GM21737 (cell line): ENCODE data around the gene DTNB.
A peak's percentile ranks its signal among the peaks of the same experiment; 100 is the strongest.

Experiments used
- ATAC-seq: cut with Tn5 transposase; IDR thresholded peaks from one replicate; pipeline ENCODE4 v1.9.1; 2021; ENCODE audit warnings: mild to moderate bottlenecking, moderate library complexity; ENCODE audit not compliant: unreplicated experiment

The DTNB gene

DNA sequence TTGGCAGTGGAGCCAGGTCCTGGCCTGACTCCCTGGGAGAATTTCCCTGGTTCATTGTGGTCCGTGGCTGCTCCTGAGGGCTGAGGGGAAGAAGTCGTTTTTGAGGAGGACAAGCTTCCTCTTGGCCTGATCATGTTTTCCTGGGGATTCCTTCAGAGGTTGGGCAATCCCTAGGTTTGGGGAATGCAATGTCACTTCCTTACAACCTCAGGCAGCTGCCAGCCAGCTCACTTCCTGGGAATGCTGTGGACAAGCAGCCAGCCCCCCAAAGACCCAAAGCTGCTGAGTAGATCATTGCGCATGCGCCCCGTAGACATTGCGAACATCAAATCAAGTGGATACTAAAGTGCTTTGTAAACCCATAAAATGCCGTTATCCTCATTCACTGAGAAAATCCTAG, 324.0 kb downstream of the DTNB start:
- ATAC-seq, result no peak

DNA sequence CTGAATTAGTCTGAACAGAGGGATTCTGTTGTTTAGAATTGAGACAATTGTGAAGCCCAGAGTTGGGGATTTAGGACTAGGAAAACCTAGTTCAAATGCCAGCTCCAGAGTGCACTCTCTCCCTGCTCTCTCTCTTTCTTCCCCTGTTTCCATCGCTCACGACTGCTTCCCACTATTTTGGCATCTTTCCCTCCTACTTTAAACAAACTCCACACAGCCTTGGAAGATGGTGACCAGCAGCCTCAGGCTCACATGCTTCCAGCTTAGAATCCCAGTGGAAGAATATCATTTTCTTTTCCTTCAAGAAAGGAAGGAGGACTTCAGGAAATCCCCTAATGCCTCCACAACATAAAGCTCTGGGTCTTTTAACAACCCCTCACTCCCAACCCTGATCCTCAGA, 325.5 kb downstream of the DTNB start:
- no peak for ATAC-seq

DNA sequence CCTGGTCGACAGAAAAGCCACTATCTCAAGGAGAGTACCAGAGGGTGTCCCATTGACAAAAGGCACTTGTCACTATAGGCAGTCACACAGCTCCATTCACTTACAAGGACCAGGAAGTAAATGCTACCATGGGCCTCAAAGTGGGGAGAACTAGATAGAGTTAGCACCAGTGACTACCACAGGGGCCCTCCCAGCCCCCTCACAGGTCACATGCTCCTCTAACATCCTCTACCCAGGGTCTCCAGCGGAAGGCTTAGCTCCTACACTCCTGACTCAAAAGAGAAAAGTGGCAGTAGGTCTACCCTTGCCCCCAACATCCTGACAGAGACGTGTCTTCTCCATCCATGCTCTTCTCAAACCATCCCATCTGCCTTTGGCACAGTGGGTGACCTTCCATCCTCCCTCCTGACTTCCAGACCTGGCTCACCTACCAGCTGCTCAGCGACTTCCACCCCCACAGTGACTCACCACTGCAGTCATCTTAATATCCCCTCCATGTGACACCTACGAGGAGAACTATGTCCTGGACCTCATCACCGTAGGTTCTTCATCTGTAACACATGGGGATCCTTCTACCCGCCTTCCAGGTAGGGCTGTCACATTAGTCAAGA, 326.1 kb downstream of the DTNB start:
- no peak for ATAC-seq

DNA sequence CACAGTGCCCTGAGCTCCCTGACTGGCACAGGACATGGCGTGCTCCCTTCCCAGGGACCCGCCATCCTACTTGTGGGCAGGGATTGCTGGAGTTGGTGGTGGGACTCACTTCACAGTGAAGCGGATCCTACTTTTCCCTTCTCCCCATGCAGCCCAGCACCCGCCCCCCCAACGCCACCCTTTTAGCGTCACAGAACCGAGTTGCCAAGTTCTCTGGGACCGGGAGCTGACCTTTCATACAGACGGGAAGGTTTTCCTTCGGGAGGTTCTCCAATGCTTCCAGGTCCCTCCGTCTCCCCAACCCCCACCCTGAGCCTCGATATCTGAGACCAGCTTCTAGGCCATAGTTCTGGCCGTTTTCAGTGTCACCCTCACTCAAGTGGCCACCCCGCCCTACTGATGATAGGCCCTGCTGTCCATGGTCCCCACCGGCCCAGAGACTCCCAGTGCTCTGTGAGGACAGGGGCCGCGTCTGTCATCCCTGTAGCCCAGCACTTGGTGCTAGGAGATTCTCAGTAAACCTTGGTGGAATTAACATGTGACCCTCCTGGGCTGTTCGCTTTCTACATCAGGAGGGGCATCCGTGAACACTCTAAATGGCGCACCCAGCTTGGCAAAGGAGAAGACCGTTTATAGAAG, 330.1 kb downstream of the DTNB start:
- no peak for ATAC-seq

DNA sequence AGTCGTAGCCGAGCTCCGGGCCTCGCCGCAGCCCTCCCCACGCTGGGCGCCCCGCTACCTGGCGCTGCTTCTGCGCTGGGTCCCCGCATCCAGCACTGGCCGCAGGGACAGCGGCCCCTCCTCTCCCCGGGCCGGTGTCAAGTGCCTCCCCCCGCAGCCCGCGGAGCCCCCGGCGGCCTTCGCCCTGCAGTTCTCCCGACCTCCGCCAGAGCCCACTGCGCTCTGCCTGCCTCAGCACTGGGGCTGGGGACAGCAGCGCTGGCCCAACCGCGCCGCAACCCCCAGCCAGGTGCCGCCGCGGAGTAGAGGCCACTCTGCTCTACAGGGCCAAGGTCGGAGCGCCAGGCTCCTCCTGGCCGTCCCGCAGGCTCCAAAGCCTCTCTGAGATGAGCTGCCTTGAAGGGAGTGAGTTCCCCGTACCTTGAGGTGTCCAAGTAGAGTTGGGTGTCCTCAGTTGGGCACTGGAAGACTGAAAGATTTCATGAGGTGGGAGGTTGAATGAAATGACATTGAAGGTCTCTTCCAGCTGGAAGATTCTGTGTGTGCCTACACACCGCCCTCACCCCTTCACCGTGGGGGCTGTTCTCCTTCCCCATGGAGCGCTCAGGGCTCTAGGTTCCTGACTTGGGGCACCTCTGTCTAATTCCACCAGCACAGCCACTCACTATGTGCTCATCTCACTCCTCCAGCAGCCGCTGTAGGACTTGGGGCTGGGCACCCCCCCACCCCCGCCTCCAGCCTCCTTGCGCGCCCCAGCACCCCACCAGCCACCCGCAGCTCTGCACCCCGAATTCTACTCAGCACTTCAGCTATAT, 330.8 kb downstream of the DTNB start:
- ATAC-seq, result peak; percentile 82

DNA sequence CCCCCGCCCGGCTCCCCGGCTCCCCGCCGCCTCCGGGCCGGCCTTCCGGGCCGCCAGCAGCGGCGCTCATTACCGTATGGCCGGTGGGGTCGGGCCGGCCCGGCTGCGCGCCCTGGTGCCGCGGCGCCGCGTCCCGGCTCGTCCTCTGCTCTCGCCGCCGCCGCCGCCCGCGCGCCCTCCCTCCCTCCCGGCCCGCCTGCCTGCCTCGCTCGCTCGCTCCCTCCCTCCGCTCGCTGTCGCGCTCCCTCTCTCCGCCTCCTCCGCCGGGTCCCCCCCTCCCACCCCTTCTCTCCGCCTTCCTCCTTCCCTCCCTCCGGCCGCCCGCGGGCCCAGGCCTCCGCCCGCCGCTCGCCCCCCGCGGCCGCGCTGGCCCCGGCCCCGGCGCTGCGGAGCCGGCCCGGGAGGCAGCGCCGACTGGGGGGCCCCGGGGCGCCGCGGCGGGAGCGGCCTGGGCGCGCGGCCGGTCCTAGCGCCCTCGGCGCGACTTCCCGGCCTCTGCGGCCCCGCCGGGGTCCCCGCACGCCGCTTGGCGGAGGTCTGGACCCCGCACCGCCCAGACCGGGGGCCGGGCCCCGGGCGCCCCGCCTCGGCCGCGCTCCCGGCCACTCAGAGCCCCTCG, 331.5 kb downstream of the DTNB start, which contains the start of gene DNMT3A:
Gene DNMT3A, minus strand, starts transcription at position 173 of the 619 bp plus-strand sequence. CDS start 27,941 bp downstream, outside the sequence.
- ATAC-seq, result peak; percentile 28

DNA sequence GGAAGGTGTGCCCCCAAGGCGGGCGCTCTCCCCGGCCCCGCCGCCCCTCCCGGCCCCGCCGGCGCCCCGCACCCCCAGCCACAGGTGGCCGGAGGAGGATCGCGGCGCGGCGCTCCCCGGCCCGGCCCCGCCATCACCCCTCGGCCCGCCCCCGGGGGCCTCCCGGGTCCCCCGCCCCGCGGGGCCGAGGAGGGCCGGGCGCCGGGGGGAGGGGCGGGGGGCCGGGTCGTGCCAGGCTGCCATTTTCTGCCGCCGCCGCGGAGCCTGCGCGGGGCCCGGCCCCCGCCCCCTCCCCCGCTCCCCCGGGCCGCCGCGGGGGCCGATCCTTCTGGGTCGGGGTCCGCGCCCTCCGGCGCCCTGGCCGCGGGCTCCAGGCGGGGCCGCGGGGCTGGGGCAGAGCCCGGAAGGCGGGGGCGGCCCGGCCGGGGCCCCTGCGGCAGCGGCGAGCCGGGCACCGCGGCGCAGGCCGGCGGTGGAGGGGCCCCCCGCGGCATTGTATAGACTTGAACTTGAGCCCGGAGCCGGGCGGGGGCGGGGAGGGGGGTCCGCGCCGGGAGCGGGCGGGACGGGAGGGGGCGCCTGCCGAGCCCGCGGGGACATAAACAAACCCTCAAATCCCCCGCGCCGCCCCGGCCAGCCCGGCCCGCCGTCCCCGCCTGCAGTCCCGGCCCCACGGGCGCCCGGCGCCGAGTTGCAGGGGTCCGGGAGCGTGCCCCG, 332.2 kb downstream of the DTNB start:
- ATAC-seq, result peak; percentile 12

DNA sequence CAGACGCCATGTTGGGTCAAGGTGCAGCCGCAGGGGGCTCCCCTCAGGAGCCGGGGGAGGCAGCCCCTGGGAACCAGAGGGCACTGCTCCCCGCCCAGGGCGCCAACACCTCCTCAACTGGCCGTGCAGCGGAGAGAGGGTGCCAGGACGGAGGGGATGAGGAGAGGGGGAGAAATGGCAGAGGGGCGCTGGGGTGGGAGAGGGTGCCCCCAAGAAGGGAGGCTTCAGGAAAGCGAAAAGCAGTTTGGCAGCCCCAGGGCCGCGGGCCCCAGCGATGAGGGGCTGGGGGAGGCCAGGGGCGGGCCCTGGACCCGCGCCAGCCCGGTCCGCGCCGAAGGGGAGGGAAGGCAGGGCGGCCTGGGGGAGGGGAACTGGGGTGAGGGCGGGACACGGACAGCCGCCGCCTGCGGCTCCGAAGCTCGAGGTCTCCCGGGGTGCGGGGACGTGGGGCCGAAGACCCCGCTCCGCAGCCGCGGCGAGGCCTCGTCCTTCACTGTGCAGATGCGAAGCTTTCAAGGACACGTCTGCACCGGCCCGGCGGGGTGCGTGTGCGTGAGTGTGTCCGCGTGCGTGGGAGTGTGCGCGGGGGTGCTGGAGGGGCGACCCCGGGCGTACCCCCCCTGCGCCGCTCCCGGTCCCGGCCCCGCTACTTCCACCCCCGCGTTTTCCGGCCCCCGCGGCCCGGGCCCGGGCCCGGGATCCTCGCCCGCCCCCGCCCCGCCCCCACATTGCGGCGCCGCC, 333.0 kb downstream of the DTNB start:
- peak; percentile 3 for ATAC-seq

DNA sequence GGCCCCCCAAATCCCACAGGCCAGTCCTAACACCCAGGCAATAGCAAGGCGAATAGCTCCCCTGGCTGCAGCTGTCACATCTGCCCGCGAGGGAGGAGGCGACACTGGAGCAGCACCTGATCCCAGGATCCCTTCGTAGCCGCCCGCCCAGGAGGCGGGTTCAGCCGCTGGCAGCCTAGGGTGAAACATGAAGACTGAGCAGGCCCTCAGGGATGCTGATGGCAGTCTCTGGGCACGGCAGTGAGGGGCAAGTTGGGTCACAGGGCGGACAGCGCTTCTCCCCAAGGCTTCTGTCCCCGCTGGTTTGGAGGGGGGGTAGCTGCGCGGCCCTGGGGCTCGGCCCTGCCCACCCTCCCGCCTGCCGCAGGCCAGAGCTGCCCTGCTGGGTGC, 333.6 kb downstream of the DTNB start:
- no peak for ATAC-seq

DNA sequence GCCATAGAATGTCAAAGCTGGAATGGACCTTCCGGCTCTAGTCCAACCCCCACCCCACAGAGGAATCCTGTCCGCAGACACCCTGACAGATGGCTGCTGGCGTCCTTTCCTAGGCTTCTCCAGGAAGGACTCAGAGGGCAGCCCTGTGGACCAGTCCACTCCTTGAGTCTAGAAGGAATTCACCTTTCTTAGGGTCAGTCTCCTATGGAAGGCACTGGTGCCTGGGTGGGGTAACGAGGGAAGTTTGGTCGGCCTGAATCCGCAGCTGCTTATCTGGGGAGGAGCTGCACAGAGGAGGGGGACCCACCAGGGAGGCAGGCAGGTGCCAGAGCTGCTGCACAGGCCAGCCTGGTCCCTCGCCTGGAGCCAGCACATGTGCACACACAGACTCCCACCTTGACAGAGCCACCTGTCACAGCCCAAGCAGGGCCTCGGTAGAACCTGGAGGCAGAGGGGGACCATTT, 334.1 kb downstream of the DTNB start:
- ATAC-seq, result no peak

DNA sequence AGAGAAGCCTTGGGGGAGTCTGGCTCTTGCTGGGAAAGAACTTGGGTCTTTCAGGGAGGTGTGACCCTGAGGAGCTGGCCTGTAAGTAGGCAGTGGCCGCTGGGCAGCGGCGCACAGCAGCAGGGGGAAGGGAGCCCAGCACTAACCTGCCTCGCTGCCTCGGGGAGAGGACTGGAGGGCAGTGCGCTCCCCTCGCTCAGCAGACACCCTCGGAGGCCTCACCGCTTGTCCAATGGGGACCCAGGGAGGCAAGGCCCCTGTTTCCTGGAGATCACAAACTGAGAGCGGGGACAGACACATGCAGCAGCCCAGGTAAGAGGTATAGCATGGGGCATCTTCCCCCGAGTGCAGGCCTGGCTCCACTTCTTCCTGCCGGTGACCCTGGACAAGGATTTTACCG, 335.0 kb downstream of the DTNB start:
- ATAC-seq, result no peak

DNA sequence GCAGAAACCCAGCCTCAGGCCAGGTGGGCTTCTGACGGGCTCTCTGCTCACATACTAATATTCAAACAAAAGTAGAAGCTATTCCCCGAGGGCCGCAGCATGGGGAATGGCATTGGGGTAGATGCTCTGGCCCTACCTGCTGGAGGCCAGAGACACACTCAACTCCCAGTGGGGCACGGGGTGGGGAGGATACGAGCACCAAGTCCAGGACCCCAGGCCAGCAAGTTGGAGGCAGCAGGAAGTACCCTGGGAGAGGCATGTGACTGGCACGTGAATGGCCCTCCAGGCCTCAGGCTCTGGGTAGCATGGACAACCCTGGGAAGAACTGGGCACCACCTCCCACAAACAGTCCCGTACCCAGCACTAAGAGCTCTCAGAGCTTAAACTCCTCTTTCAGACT, 335.5 kb downstream of the DTNB start:
- ATAC-seq, result no peak

DNA sequence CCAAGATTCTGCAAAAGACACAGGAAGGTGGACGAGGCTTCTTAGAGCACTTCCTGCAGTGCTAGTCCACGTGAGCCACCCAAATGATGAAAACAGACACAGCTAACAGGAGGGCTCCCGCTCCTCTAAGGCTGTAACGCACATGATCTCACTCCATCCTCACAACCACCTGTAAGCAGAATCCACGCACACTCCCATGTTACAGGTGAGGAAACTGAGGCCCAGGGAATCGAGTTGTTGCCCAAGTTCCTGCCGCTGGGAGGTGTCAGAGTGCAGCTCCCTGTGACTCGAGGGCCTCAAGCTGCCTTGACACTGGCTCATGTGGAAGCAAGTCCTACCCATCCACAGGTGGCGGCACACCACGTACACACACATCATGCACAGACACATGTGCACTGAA, 336.1 kb downstream of the DTNB start:
- no peak for ATAC-seq

DNA sequence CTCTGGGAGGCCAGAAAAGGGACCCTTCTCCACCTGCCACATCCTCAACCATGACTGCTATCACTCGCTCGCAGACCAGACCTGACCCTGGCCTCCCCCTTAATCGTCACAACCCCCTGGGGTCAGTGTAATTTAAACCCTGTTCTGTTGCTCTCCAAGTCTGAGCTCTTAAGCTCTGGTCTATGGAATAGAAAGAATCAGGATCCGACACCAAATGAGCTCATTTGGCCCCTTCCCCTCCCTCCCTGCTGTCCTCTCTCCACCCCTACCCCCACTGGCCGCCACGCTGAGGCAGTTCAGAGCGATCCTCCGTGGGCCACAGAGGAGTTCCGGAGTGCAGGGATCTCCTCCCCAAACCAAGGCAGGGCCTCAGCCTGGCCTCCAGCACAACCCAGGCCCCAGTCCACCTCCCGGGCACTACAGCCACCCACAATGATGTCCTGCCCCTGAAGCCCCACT, 337.0 kb downstream of the DTNB start:
- ATAC-seq, result no peak

DNA sequence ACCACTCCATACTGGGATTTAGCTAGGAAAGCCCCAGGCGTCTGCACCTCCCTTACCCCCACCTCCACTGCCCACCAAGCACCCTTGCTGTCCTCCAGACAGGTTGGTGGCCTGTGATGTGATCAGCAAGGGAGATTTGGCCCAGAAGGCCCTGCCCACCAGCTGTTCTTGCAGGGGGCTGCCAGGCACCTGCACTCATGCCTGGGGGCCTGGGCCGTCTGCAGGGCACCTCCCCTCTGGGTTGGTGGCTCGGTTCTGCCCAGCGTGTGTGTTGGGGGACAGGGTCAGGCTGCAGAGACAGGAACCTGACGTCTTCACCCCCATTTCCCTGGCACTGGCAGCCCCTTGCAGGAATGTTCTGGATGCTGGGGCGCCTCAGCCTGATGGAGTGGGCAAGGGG, 337.4 kb downstream of the DTNB start:
- no peak for ATAC-seq

DNA sequence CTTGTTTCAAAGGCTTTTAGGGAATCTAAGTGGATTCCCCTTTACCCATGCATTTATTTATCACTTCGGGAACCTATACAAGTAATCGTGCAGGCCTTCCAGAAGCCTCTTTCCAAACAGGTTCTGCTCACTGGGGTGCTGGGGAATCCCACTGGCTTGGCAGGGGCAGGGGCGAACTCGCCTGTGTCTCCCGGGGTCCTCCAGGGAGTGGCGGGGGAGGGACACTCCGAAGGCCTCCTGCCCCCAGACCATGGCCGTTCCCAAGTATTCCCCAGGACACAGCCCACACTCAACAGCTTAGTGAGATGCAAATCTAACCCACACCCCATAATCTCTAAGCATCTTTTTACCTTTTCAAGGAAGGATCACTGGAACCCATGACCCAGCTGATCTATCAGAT, 338.2 kb downstream of the DTNB start:
- ATAC-seq, result no peak

DNA sequence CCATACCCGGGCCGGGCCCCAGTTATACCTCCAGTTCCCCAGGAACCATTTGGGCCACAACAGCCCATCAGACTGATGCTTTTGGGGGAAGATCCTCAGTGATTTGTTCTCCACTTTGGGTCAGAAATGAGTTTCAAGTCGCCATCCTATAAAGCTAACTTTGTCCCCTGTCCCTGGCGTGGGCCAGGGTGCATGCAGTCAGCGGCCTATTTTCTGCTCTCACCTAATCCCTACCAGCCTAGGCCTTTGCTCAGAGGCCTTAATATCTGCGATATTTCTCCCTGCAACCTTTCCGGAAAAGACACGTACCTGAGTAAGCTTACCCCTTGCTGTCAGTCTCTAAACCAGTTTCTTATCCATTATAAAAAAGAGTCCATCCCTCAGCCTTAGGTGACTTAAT, 338.9 kb downstream of the DTNB start:
- ATAC-seq, result no peak

DNA sequence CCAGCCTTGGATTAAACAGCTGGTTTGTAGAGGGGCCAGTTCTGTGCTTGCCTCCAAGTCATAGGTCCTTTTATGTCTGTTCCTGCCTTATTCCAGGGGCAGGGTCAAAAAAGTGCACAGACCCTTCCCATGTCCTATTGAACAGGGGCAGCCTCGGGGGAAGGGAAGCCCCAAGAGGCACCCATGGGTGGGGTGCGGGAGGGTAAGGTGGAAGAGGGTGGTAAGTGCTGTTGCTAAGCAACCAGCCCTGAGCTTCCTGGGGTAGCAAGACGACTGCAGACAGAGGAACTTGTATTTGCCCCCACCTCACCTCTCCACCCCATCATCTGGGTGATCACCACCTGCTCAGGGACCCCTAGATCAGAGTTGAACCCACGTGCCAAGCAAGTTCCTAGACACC, 339.4 kb downstream of the DTNB start:
- no peak for ATAC-seq

DNA sequence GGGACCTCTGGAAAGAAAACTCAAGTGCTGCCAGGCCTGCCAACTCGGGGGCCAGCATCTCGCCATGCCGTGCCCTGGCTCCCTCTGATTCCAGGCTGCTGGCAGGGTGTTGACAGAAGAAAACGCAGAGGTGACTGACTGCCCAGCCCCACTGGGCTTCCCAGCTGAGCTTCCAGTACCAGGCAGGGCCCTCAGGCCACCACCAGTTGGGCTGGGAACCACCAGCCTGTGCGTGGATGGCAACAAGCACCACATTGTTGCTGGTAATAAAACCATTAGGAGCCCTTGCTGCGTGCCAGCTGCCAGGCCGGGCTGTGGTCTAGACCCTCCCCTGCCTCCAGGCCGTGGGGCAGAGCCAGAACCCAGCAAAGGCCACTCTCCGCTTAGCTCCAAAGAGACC, 340.8 kb downstream of the DTNB start:
- no peak for ATAC-seq
